GM19328 (cell line): ENCODE data around the gene ATXN1.
"Not testable (repeated sequence)": the region's sequence is repeated elsewhere in the genome, so short reads cannot be mapped to it uniquely, and the experiment has no call there.

Source experiments
- ATAC-seq: cut with Tn5 transposase; IDR thresholded peaks from one replicate; pipeline ENCODE4 v1.9.1; 2021; ENCODE audit warnings: mild to moderate bottlenecking, moderate library complexity; ENCODE audit not compliant: unreplicated experiment

ATXN1 gene

GRCh38 chr6:16725145-16725864, 36.0 kb downstream of the ATXN1 start:
- no peak for ATAC-seq

GRCh38 chr6:16723826-16724225, 37.4 kb downstream of the ATXN1 start:
- ATAC-seq, result no peak

- ATAC-seq, result no peak
Measured at GRCh38 chr6:16723402-16723801, 37.9 kb downstream of the ATXN1 start.

- no peak for ATAC-seq
Measured at GRCh38 chr6:16722630-16723029, 38.6 kb downstream of the ATXN1 start.

GRCh38 chr6:16721977-16722376, 39.3 kb downstream of the ATXN1 start:
- ATAC-seq, result no peak

- ATAC-seq, result no peak
Measured at GRCh38 chr6:16720861-16721260, 40.4 kb downstream of the ATXN1 start.

GRCh38 chr6:16719488-16719887, 41.8 kb downstream of the ATXN1 start:
- no peak for ATAC-seq

GRCh38 chr6:16718356-16718755, 42.9 kb downstream of the ATXN1 start:
- no peak for ATAC-seq

- no peak for ATAC-seq
Measured at GRCh38 chr6:16717275-16717942, 43.9 kb downstream of the ATXN1 start.

- ATAC-seq, result no peak
Measured at GRCh38 chr6:16716321-16716858, 44.9 kb downstream of the ATXN1 start.

- ATAC-seq, result no peak
Measured at GRCh38 chr6:16713597-16713996, 47.7 kb downstream of the ATXN1 start.

- peak; percentile 57 for ATAC-seq
Measured at GRCh38 chr6:16712931-16713484, 48.3 kb downstream of the ATXN1 start.

GRCh38 chr6:16712255-16712930, 48.9 kb downstream of the ATXN1 start:
- ATAC-seq, result no peak

GRCh38 chr6:16711546-16712254, 49.6 kb downstream of the ATXN1 start:
- ATAC-seq, result no peak

GRCh38 chr6:16706911-16707783, 54.1 kb downstream of the ATXN1 start:
- ATAC-seq, result no peak

GRCh38 chr6:16706491-16706890, 54.8 kb downstream of the ATXN1 start:
- ATAC-seq, result not testable (repeated sequence)

- ATAC-seq, result no peak
Measured at GRCh38 chr6:16706029-16706428, 55.2 kb downstream of the ATXN1 start.

GRCh38 chr6:16705081-16705993, 55.9 kb downstream of the ATXN1 start:
- no peak for ATAC-seq
